Adrenal gland (tissue), 12 donors: ENCODE results near the gene PDE2A. TPM values are rescaled to one million over a fixed set of nuclear protein-coding genes. Genes with fewer than 3 reads are reported as not detected.

Experiments used
- DNase-seq, 7 donors: peaks; one replicate each; pipeline ENCODE4 v3.0.0-alpha.2; 2019 to 2020
- H3K27ac ChIP-seq, 5 donors: fragments of 200-600 bp; sonication (generic) in 4 of 5; 1 replicate in 3 of 5; 2 replicates in 2 of 5; pipeline versions ENCODE4 v1.5.1 to v1.8.0; 2016 to 2020; ENCODE audit warnings: mild to moderate bottlenecking in 1 of 5
- H3K27me3 ChIP-seq: fragments of 200-600 bp; 2 replicates; pipeline ENCODE4 v1.8.0; 2021
- H3K36me3 ChIP-seq, 2 donors: fragments of 200-600 bp; replicated peaks in 1 of 2; 1 replicate in 1 of 2; 2 replicates in 1 of 2; pipeline versions ENCODE4 v1.5.1 to v1.8.0; 2018 to 2022
- H3K4me1 ChIP-seq, 2 donors: fragments of 200-600 bp; replicated peaks in 1 of 2; 1 replicate in 1 of 2; 2 replicates in 1 of 2; pipeline versions ENCODE4 v1.5.1 to v1.8.0; 2018 to 2021
- H3K4me3 ChIP-seq, 4 donors: fragments of 200-600 bp; sonication (generic) in 3 of 4; one replicate each; pipeline ENCODE4 v1.5.1; 2016 to 2018
- H3K9me3 ChIP-seq, 3 donors: fragments of 200-600 bp; sonication (generic) in 1 of 3; replicated peaks in 1 of 3; 1 replicate in 2 of 3; 2 replicates in 1 of 3; pipeline versions ENCODE4 v1.5.1 to v1.8.0; 2016 to 2021
- POLR2A ChIP-seq, 2 donors: fragments of 450-650 bp; IDR thresholded peaks; one replicate each; pipeline ENCODE4 v1.6.1; 2017; ENCODE audit warnings: antibody characterized with exemption in 2 of 2, mild to moderate bottlenecking in 2 of 2, moderate library complexity in 1 of 2
- WGBS, 4 donors: extraction: QIAGEN DNeasy Blood & Tissue Kit in 2 of 4; methylation state at CpG; one replicate each; pipeline versions ENCODE4 v1.1.5 to v1.1.7; 2013 to 2017; 5-methylcytosine and 5-hydroxymethylcytosine counted together
- intact Hi-C, 2 donors: fragments of 100-400 bp; cut with DNase I; formaldehyde crosslinking; loops; one replicate each; pipeline versions ENCODE4 v1.14.1 to v1.15.0; 2022 to 2023
- polyA plus RNA-seq, 3 donors: library from polyadenylated mRNA; stranded (reverse); fragments of 200-250 nt in 2 of 3; fragments of 350-450 nt in 1 of 3; fragmentation: Illumina TruSeq in 1 of 3; extraction: RNeasy Lipid Tissue Mini Kit (QIAGEN cat#74804) in 1 of 3; gene quantifications; one replicate each; pipeline ENCODE4 v1.2.3, GENCODE V29; 2013 to 2014
- total RNA-seq, 9 donors: library from RNA; depleted of rRNA in 4 of 9; stranded (reverse); fragments of >200 nt in 4 of 9; fragments of 120-200 nt in 1 of 9; fragmentation: NEBNext Ultra II Directional in 1 of 9; extraction: Animal tissue kit (Norgen Biotek cat#: 25700) in 1 of 9; gene quantifications; one replicate each; pipeline versions ENCODE4 v1.1.0 to v1.2.4, GENCODE V29; 2013 to 2023
- TF ChIP-seq, protein P1 (sequence below), 6 experiments: fragments of 450-650 bp in 4 of 6; fragments of 200-600 bp in 2 of 6; sonication (generic) in 1 of 6; IDR thresholded peaks; 1 replicate in 5 of 6; 2 replicates in 1 of 6; pipeline versions ENCODE4 v1.5.1 to v1.8.0; 2016 to 2021; ENCODE audit warnings: antibody characterized with exemption in 6 of 6, mild to moderate bottlenecking in 2 of 6, moderate library complexity in 1 of 6
- donor health status: healthy with polysubstance abuse.
- donor health status: Bipolar disorder and iron deficiency.
- donor health status: DM: yes; HTN: yes; CAD: no.
- donor health status: DM: no; HTN: no; CAD: no.
- donor health status: DM: no; HTN: no; CAD: no.
- donor health status: DM: yes; HTN: yes; CAD: no.

The PDE2A gene
- total and polyA plus RNA-seq, 12 donors, result 11.5 to 226 (median 67.6) TPM

DNA sequence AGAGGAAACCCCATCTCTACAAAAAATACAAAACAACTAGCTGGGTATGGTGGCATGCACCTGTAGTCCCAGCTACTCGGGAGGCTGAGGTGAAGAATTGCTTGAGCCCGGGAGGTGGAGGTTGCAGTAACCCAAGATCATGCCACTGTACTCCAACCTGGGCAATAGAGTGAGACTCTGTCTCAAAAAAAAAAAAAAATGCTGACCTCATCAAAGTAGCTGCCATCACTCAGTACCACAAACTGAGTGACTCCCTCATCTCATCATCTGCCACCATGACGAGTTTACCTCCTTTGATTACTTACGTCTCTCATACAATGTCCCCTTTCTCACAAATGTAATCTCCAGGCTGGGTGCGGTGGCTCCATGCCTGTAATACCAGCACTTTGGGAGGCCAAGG lies 122.7 kb downstream of the PDE2A start:
- Histone ChIP-seq H3K4me1 (no peaks in the 10 kb centered on the region), H3K4me3 (no peak overlapping the region), H3K27me3 (no peaks in the 10 kb centered on the region), H3K36me3 (no peaks in the 10 kb centered on the region), H3K27ac (no peak overlapping the region), H3K9me3 (no peaks in the 10 kb centered on the region)
- no peak for TF ChIP-seq POLR2A (IDR thresholded peaks at IDR 0.05)
- TF ChIP-seq, protein P1, sequence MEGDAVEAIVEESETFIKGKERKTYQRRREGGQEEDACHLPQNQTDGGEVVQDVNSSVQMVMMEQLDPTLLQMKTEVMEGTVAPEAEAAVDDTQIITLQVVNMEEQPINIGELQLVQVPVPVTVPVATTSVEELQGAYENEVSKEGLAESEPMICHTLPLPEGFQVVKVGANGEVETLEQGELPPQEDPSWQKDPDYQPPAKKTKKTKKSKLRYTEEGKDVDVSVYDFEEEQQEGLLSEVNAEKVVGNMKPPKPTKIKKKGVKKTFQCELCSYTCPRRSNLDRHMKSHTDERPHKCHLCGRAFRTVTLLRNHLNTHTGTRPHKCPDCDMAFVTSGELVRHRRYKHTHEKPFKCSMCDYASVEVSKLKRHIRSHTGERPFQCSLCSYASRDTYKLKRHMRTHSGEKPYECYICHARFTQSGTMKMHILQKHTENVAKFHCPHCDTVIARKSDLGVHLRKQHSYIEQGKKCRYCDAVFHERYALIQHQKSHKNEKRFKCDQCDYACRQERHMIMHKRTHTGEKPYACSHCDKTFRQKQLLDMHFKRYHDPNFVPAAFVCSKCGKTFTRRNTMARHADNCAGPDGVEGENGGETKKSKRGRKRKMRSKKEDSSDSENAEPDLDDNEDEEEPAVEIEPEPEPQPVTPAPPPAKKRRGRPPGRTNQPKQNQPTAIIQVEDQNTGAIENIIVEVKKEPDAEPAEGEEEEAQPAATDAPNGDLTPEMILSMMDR (IDR thresholded peaks at IDR 0.05), result no peak
- DNase-seq, result no peak
- intact Hi-C loops, result no loop called here
- WGBS, 4 donors, result 84 to 97% (median 91%) methylated on average over 5 of the region's 5 CpGs

DNA sequence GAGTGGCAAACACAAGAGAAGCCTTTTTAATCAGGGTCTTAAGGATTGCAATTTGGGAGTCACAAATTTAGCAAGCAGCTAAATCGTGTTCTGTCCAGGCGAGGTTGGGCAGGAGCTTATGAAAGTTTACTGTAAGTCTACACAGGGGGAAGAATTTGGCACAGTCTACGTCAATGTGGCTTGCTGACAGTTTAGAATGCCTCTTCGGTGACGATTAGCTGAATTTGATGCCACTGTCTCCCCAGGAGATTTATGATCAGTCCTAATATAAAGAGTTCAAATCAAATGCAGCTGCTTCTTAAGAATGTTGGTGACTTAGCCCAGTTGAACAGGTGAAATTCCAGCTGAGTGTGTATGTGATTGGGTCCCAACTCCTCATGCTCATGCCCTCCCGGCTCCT lies 125.8 kb downstream of the PDE2A start:
- TF ChIP-seq, protein P1 (IDR thresholded peaks at IDR 0.05), result no peak
- TF ChIP-seq POLR2A (IDR thresholded peaks at IDR 0.05), result no peak
- 83 to 95% (median 92%) methylated on average over 6 of the region's 6 CpGs for WGBS, 4 donors
- no peaks in the 10 kb centered on the region for H3K4me1 ChIP-seq
- no peaks in the 10 kb centered on the region for H3K36me3 ChIP-seq
- H3K27ac ChIP-seq, result no peak overlapping the region
- no peak for DNase-seq
- H3K27me3 ChIP-seq, result no peaks in the 10 kb centered on the region
- no peaks in the 10 kb centered on the region for H3K9me3 ChIP-seq
- H3K4me3 ChIP-seq, result no peak overlapping the region
- intact Hi-C loops, result no loop called here

DNA sequence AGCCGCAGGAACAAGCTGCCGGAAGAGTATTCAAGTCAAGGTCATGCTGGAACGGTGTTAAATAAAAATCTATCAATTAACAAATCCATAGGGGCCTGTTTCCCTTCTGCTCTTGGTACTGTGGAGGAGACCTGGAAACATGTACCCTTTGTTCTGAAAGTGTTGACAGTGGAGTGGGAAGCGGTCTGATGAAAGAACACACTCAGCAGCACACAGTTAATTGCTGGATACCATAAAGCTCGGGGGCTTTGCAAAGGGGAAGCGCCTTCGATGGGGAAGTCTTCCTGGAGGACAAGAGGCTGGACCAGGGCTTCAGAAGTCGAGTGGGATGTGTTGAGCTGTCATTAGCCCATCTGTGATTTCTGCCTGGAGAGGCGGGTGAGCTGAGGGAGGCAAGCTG lies 127.4 kb downstream of the PDE2A start:
- no peak for DNase-seq
- no peak overlapping the region for H3K4me3 ChIP-seq
- no peaks in the 10 kb centered on the region for H3K27me3 ChIP-seq
- no peak overlapping the region for H3K27ac ChIP-seq
- intact Hi-C loops, result no loop called here
- TF ChIP-seq, protein P1 (IDR thresholded peaks at IDR 0.05), result no peak
- no peak for TF ChIP-seq POLR2A (IDR thresholded peaks at IDR 0.05)
- no peaks in the 10 kb centered on the region for H3K36me3 ChIP-seq
- WGBS, 4 donors, result 64 to 74% (median 70%) methylated on average over 9 of the region's 9 CpGs
- H3K4me1 ChIP-seq, result no peaks in the 10 kb centered on the region
- H3K9me3 ChIP-seq, result no peaks in the 10 kb centered on the region

DNA sequence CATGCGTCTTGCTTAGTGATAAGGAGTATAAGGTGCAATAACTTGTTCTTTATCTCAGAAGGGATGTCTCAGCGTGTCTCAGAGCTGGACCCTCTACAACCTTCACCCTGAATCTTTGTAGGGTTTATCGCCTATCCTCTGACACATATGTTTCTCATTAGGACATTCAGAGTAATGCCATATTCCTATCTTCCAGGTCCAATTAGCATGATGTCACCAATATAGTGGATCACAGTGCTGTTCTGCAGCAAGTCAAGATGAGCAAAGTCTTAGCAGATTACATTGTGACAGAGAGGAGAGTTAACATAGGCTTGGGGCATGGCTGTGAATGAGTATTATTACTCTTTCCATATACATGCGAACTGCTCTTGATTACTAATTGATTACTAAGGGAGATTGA lies 129.6 kb downstream of the PDE2A start:
- DNase-seq, result no peak
- TF ChIP-seq, protein P1 (IDR thresholded peaks at IDR 0.05), result no peak
- TF ChIP-seq POLR2A (IDR thresholded peaks at IDR 0.05), result no peak
- H3K36me3 ChIP-seq, result no peaks in the 10 kb centered on the region
- no peaks in the 10 kb centered on the region for H3K4me1 ChIP-seq
- H3K9me3 ChIP-seq, result no peaks in the 10 kb centered on the region
- no peaks in the 10 kb centered on the region for H3K27me3 ChIP-seq
- intact Hi-C loops, result no loop called here
- H3K27ac ChIP-seq, result no peak overlapping the region
- no peak overlapping the region for H3K4me3 ChIP-seq
- WGBS, 4 donors, result 79 to 91% (median 84%) methylated on average over 4 of the region's 4 CpGs
